Fibroblast of skin of left quadriceps (primary cell): ENCODE results near the gene SH3YL1.
"Not testable (repeated sequence)": the region's sequence is repeated elsewhere in the genome, so short reads cannot be mapped to it uniquely, and the experiment has no call there.

Experiments
- DNase-seq, 2 experiments: peaks; one replicate each; pipeline ENCODE4 v3.0.0-alpha.2; 2013; ENCODE audit warnings: low read depth in 2 of 2

Gene SH3YL1

GRCh38 chr2:182509-183122 is 81.2 kb downstream of the SH3YL1 start:
- DNase-seq, result no peak

- DNase-seq, result no peak
These were observed 83.5 kb downstream of the SH3YL1 start for GRCh38 chr2:180311-180710.

GRCh38 chr2:179886-180285 is 83.9 kb downstream of the SH3YL1 start:
- no peak for DNase-seq

GRCh38 chr2:177733-178132 is 86.1 kb downstream of the SH3YL1 start:
- DNase-seq, result no peak

GRCh38 chr2:176917-177316 is 86.9 kb downstream of the SH3YL1 start:
- no peak for DNase-seq

GRCh38 chr2:175880-176820 is 87.7 kb downstream of the SH3YL1 start:
- DNase-seq, result no peak

- no peak for DNase-seq
These were observed 88.6 kb downstream of the SH3YL1 start for GRCh38 chr2:175161-175786.

- DNase-seq, result not testable (repeated sequence)
These were observed 91.7 kb downstream of the SH3YL1 start for GRCh38 chr2:172120-172519.

GRCh38 chr2:169741-170140 is 94.1 kb downstream of the SH3YL1 start:
- DNase-seq, result no peak
